HG03378 (cell line): Measurements from ENCODE around the gene EEFSEC.
"Not testable (repeated sequence)": the region's sequence is repeated elsewhere in the genome, so short reads cannot be mapped to it uniquely, and the experiment has no call there.

Experiments used
- ATAC-seq: cut with Tn5 transposase; IDR thresholded peaks from one replicate; pipeline ENCODE4 v1.9.1; 2021; ENCODE audit warnings: mild to moderate bottlenecking, moderate library complexity; ENCODE audit not compliant: unreplicated experiment

Gene EEFSEC

GRCh38 chr3:128151758-128152274 lies 1.5 kb upstream of the EEFSEC start:
- no peak for ATAC-seq

DNA sequence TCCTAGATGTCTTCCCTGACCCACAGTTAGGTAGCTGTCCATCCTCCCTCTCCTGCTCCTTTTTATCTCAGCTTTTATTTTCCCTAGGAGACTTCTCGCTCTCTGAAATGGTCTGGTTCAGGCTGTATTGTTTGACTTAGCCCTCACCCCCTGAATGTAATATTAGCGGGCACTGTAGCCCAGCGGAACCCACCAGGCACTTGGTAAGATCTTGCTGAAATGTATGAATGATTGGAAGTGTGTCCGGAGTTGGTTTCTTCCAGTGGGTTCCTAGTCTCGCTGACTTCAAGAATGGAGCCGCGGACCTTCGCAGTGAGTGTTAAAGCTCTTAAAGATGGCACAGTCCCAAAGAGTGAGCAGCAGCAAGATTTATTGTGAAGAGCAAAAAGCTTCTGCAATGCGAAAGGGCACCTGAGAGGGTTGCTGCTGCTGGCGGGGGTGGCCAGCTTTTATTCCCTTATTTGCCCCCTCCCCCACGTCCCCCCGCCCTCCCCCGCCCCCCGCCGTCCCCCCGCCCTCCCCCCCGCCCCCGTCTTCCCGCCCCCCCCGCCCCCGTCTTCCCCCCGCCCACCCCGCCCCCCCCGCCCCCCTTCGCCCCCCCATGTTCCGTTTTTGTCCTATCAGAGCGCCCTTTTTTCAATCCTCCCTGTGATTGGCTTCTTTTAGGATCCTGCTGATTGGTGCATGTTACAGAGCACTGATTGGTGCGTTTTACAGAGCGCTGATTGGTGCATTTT lies 694 bp upstream of the EEFSEC start:
- no peak for ATAC-seq

GRCh38 chr3:128154354-128154753 lies 1.1 kb downstream of the EEFSEC start:
- not testable (repeated sequence) for ATAC-seq

DNA sequence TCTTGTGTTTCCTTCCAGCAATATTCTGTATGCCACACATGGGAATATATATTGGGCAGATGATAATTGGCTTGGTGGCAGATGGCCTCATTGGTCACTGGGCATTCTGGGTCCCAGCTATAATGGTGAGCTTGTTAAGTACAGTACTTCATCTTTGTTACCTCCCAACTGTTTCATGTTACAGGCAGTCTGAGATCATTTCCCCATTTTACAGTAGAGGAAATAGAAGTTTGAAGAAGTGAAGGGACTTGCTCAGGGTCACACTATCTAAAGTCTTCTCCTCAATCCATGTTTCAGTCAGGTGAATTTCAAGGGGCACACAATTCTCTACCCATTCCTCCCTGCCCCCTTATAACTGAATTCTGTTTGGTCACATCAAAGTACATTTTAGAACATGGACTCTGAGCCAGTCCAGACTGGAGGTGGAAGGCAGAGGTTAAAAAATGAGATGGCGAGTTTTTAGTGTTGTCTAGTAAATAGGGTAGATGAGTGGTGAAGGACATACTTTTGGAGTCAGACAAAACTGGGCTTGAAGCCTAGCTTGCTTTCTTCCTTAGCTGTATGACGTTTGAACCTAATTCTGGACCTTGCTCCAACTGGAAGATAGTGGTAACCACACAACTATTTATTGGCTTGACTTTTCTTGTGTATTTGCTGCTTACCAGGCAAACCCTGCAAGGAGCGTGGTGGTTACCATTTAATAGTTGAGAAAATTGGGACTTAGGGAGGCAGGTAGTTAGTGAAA lies 2.5 kb downstream of the EEFSEC start:
- no peak for ATAC-seq

DNA sequence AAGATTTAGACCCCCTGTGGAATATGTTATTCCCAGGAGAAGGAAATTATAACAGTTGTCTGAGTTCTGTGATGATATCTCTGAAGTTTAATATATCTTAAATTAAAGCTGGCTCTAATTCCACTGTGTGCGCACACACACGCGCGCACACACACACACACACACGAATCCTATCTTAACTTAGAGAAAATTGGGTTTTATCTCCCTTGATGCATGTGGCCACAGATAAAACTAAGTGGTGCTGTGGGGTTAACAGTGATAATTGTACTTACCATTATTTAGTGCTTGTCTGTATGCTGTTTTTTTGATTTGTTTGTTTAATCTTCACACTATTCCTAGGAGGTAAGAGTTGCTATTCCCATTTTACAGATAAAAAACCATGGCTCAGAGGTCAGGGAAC lies 7.4 kb downstream of the EEFSEC start:
- ATAC-seq: no peak

- ATAC-seq: no peak
Measured at GRCh38 chr3:128163432-128163831, 10.2 kb downstream of the EEFSEC start.

DNA sequence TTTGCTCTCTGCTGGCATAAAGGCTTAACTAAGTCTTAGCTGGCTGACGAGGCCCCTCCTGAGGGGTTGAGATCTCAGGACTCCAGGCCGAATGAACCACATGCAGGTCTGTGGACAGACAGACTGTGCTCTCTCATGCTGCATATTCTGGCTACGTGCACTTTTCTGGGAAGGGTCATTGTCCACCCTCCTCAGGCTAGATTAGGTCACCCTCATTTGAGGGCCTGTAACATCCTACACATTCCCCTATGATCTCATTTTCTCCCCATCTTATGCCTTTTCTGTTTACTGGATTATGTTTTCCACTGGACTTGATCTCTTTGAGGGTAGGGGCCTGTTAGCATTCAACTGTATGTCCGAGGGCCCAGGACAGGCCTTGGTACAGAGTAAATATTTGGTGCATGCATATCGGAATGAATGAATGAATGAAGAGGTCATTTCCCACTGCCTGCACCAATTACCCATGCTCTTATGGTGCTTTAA lies 13.7 kb downstream of the EEFSEC start:
- ATAC-seq: no peak

- ATAC-seq: no peak
Measured at GRCh38 chr3:128167646-128167972, 14.3 kb downstream of the EEFSEC start.

GRCh38 chr3:128167973-128168674 lies 14.8 kb downstream of the EEFSEC start:
- ATAC-seq: no peak

DNA sequence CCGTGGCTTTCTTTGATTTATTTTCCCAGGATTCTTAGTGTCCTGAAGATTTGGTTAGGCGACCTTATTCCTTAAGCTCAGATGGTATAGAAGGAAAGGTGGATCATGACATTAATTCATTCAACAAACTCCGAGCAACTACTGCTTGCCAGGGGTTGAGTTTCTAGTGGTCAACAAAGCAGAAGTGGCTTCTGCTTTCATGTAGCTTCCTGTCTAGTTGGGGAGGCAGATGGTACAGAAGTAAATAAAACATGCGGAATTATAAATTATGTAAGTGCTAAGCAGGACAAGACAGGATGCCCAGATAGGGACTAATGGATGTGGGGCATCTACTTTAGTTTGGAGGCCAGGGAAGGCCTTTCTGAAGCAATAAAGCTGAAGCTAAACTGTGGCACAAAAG lies 15.6 kb downstream of the EEFSEC start:
- ATAC-seq: no peak

DNA sequence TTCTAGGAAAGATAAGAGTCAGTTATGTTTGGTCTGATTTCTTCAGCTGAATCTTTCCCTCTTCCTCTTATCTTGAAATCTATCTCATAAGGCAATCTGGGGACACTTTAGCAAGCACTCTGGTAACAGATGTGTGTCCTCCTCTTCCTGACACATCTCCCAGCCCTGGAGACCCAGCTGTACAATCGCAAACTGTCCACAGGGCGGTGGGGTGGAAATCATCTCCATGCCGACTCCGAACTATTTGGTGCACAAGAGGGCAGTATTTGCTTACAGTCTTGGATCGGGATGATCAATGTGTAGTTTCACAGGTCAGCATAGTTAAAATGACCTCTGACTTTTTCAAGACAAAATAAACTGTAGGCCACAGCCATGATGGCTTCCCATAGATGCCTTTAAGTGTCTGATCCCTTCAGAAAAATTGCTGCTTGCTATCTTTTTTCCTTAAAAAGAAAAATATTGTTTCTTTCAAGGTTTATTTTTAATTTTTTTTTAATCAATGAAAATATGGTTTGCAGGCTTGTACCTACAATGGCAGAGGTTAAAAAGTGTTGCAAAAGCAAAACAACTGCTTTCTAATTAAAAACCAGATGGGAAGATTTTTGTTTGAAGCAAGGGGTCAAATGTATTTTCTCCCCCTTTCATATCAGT lies 17.7 kb downstream of the EEFSEC start:
- ATAC-seq: no peak

GRCh38 chr3:128173200-128173599 lies 19.9 kb downstream of the EEFSEC start:
- no peak for ATAC-seq

GRCh38 chr3:128173849-128174248 lies 20.6 kb downstream of the EEFSEC start:
- ATAC-seq: no peak

DNA sequence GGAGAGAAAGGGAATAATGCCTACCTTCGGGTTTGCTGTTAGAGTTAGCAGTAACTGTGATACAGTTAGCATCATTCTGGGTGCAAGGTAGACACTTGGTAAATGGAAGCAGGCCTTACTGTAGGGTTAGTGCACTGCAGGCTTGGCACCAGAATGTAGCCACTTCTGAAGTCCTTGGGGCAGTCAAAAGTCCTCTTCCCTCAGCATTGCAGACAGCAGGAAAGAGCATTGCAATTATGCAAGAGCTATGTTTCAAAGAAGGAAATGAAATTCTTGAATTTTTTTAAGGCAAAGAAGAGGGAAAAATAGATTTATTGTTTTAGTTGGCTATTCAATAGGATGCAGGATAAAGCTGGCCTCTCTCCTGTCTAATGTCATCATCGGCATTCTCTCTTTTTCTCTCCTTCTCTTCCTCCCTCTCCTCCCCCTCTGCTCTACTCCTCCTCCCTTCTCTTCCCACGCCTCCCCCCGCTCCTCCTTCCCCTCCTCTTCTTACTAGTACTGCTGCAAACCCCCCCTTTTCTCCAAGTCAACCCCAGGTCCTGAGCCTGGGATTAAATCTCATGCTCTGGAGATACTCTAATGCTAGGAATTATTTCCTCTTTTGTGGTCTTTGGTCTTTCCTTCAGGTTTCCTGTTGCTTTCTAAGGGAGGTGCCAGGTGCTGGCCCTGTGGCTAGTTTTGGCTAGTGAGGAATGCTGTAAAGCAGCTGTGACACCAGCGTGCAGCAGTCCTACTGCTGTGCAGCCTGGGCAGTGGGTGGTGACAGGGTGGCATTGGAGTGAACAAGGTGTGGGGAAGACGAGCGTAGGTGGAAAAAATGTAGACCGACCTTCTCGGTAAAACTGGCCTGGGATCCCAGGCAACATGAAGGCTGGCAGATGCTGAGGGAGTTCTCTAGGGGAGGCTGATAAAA lies 21.7 kb downstream of the EEFSEC start:
- ATAC-seq: no peak

DNA sequence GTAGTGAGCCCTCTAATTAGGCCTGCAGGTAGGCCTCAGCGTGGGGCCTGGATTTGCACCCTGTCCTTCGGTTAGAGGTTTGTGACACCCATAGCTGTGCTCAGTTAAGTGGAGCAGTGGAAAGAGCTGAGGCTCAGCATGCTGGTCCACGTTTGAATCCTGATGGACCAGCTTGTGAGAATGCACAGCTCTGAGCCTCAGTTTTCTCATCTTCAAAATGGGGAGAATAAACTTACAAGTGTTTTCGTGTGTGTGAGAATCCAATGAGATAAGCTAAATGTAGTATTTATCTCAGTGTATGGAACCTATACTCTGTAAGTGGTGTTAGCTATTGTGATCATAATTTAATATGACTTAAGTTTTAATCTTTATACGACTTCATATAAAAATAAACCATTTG lies 22.5 kb downstream of the EEFSEC start:
- ATAC-seq: no peak

DNA sequence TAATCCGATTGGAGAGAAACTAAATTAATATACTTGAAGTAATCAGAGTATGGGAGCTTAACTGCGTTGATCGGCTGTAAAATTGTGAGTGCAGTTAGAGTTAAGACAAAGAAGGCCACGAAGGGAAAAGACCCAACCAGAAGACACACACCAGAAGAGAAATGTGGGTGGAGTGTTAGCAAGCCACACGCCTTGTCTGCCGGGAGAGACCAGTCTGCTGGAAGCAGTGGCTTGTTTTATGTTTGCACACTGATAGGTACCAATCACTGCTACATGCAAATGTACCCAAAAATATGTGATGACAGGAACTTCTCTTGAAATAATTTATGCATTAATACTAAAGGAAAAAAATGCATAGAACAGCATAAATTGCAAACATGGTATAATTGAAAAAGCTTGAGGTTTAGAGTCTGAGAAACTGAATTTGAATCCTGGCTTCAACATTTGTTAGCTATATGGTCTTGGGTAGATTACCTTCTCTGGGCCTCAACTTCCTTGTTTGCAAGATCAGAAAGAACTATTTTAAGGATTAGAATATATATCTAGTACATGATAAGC lies 23.1 kb downstream of the EEFSEC start:
- no peak for ATAC-seq

- ATAC-seq: no peak
Measured at GRCh38 chr3:128177865-128178264, 24.6 kb downstream of the EEFSEC start.

DNA sequence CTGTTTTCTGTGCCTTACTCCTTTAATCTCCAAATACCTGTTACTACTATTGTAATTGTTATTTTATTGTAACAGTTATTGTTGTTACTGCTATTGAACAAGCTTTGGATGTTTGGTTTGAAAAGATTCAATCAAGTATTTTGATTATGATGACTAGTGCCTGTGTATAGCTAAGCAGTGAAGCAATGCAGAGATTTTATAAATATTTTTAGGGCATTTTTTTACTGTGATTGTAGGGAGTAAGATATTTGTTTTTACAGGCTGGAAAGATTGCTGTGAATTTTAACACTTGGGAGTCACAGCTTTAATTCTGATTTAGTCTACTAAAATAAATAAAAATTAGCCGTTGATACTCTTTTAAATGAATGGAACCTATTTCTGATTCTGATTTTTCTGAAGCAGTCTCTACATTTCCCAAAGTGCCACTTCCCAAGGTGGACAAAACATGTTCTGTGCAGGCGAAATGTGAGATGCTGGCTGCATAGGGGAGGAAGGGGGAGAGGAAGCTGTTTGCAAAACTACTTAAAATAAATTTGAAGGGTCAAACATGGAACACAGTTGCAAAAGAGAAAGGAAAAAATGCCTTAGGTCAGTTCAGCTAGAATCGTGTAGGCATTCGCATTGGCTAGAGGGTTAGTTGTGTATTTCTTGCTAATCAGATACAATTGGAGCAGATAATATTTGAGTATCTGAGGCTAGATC lies 25.7 kb downstream of the EEFSEC start:
- ATAC-seq: no peak

- no peak for ATAC-seq
Measured at GRCh38 chr3:128179484-128179819, 26.2 kb downstream of the EEFSEC start.
